IMR-90 (cell line): ENCODE measurements around the gene DOK6. TPM values are rescaled to one million over a fixed set of nuclear protein-coding genes. Genes with fewer than 3 reads are reported as not detected.

ENCODE experiments used
- ATAC-seq: fragments of 200-7000 bp; cut with Tn5 transposase; 2 replicates; pipeline ENCODE4 v1.9.1; 2020; ENCODE audit warnings: low read depth, mild to moderate bottlenecking, moderate library complexity
- BruUV-seq: library from RNA; stranded (reverse); fragments of 400-500 nt; replicated peaks from 2 replicates; lab custom pipeline; 2021; lab: Mats Ljungman, UMichigan
- CTCF ChIA-PET: fragments of 300-600 bp; formaldehyde crosslinking; extraction: SDS; loops from one replicate; lab custom pipeline; 2021; ENCODE audit warnings: antibody characterized with exemption; lab: Yijun Ruan, JAX
- POLR2A ChIA-PET: fragments of 300-600 bp; sonication (Branson Sonifier 250); formaldehyde crosslinking; loops from one replicate; lab custom pipeline; 2022; ENCODE audit warnings: antibody characterized with exemption; ENCODE audit not compliant: unreplicated experiment; lab: Charles Lee
- DNase-seq: peaks from one replicate; pipeline ENCODE4 v3.0.0; 2013
- H2AFZ ChIP-seq: replicated peaks from 2 replicates; pipeline ENCODE3; 2013; ENCODE audit warnings: low read length, mild to moderate bottlenecking; ENCODE audit not compliant: poor library complexity
- H2AK5ac ChIP-seq: 2 replicates; pipeline ENCODE4 v1.6.1; 2013; ENCODE audit warnings: low read depth, low read length, inconsistent platforms
- H2AK9ac ChIP-seq: replicated peaks from 2 replicates; pipeline ENCODE3; 2013; ENCODE audit warnings: mild to moderate bottlenecking, low read depth, low read length, moderate library complexity; ENCODE audit not compliant: poor library complexity
- H2BK120ac ChIP-seq: 2 replicates; pipeline ENCODE4 v1.6.1; 2013; ENCODE audit warnings: low read depth, low read length, inconsistent platforms
- H2BK15ac ChIP-seq: 3 replicates; pipeline ENCODE4 v1.6.1; 2013; ENCODE audit warnings: low read depth, low read length, inconsistent platforms
- H2BK20ac ChIP-seq: 2 replicates; pipeline ENCODE4 v1.6.1; 2013; ENCODE audit warnings: low read depth, mild to moderate bottlenecking, inconsistent platforms, low read length, moderate library complexity
- H2BK5ac ChIP-seq: 2 replicates; pipeline ENCODE4 v1.6.1; 2013; ENCODE audit warnings: mild to moderate bottlenecking, low read depth, low read length, inconsistent platforms; ENCODE audit not compliant: poor library complexity, severe bottlenecking
- H3K14ac ChIP-seq: replicated peaks from 2 replicates; pipeline ENCODE4 v1.6.1; 2013; ENCODE audit warnings: low read depth, low read length, inconsistent platforms
- H3K18ac ChIP-seq: 2 replicates; pipeline ENCODE4 v1.6.1; 2013; ENCODE audit warnings: low read depth, low read length, control low read depth
- H3K23ac ChIP-seq: 2 replicates; pipeline ENCODE4 v1.6.1; 2013; ENCODE audit warnings: low read depth, low read length, inconsistent platforms
- H3K27ac ChIP-seq: 2 replicates; pipeline ENCODE4 v1.5.1; 2013; ENCODE audit warnings: mild to moderate bottlenecking, control low read depth, low read length; ENCODE audit not compliant: insufficient read depth
- H3K27me3 ChIP-seq: 2 replicates; pipeline ENCODE4 v1.6.1; 2013; ENCODE audit warnings: low read length; ENCODE audit not compliant: control insufficient read depth, insufficient read depth
- H3K36me3 ChIP-seq: 2 replicates; pipeline ENCODE4 v1.6.1; 2013; ENCODE audit warnings: low read length, mixed read lengths; ENCODE audit not compliant: control insufficient read depth, insufficient read depth
- H3K4ac ChIP-seq: 2 replicates; pipeline ENCODE4 v1.6.1; 2013; ENCODE audit warnings: low read depth, low read length, inconsistent platforms
- H3K4me1 ChIP-seq: 2 replicates; pipeline ENCODE4 v1.6.1; 2013; ENCODE audit warnings: low read length, mixed read lengths; ENCODE audit not compliant: control insufficient read depth, insufficient read depth
- H3K4me2 ChIP-seq: 2 replicates; pipeline ENCODE4 v1.6.1; 2013; ENCODE audit warnings: low read depth, mild to moderate bottlenecking, control low read depth, low read length, moderate library complexity
- H3K4me3 ChIP-seq: 2 replicates; pipeline ENCODE4 v1.5.1; 2013; ENCODE audit warnings: low read depth, mild to moderate bottlenecking, control low read depth, low read length, moderate library complexity; ENCODE audit not compliant: insufficient read depth
- H3K56ac ChIP-seq: 2 replicates; pipeline ENCODE4 v1.6.1; 2013; ENCODE audit warnings: low read length, inconsistent platforms; ENCODE audit not compliant: insufficient read depth; ENCODE audit errors: extremely low read depth
- H3K79me1 ChIP-seq, 2 experiments: 2 replicates each; pipeline ENCODE4 v1.6.1; 2013; ENCODE audit warnings: low read length in 2 of 2, inconsistent platforms in 1 of 2, low read depth in 1 of 2
- H3K9ac ChIP-seq: 2 replicates; pipeline ENCODE4 v1.6.1; 2013; ENCODE audit warnings: low read depth, low read length, control low read depth
- H3K9me1 ChIP-seq: 2 replicates; pipeline ENCODE4 v1.6.1; 2013; ENCODE audit warnings: low read length, inconsistent platforms; ENCODE audit not compliant: insufficient read depth
- H3K9me3 ChIP-seq: 2 replicates; pipeline ENCODE4 v1.6.1; 2013; ENCODE audit warnings: low read length; ENCODE audit not compliant: control insufficient read depth, insufficient read depth
- H4K20me1 ChIP-seq: 2 replicates; pipeline ENCODE4 v1.6.1; 2013; ENCODE audit warnings: low read length, inconsistent platforms; ENCODE audit not compliant: insufficient read depth
- H4K5ac ChIP-seq: 2 replicates; pipeline ENCODE4 v1.6.1; 2013; ENCODE audit warnings: mild to moderate bottlenecking, low read depth, low read length, control low read depth
- H4K8ac ChIP-seq, 2 experiments: 2 replicates each; pipeline ENCODE4 v1.6.1; 2013; ENCODE audit warnings: low read depth in 2 of 2, low read length in 2 of 2, control low read depth in 1 of 2, inconsistent platforms in 1 of 2
- H4K91ac ChIP-seq: 2 replicates; pipeline ENCODE4 v1.6.1; 2013; ENCODE audit warnings: low read depth, low read length, inconsistent platforms; ENCODE audit not compliant: insufficient read depth
- BHLHE40 ChIP-seq: fragments of 150-350 bp; IDR thresholded peaks from 2 replicates; pipeline ENCODE4 v1.6.1; 2016; ENCODE audit warnings: mild to moderate bottlenecking, low read depth, low read length
- CEBPB ChIP-seq: IDR thresholded peaks from 2 replicates; pipeline ENCODE4 v1.6.1; 2012; ENCODE audit warnings: low read depth, low read length, improper control_type of control experiment
- MAFK ChIP-seq: IDR thresholded peaks from 2 replicates; pipeline ENCODE4 v1.6.1; 2012; ENCODE audit warnings: low read depth, low read length, improper control_type of control experiment
- MAZ ChIP-seq: IDR thresholded peaks from 2 replicates; pipeline ENCODE4 v1.6.1; 2012; ENCODE audit warnings: low read depth, mild to moderate bottlenecking, low read length, improper control_type of control experiment, moderate library complexity, borderline replicate concordance
- POLR2A ChIP-seq: IDR thresholded peaks from 2 replicates; pipeline ENCODE4 v1.6.1; 2012; ENCODE audit warnings: mild to moderate bottlenecking, low read depth, low read length
- RCOR1 ChIP-seq: IDR thresholded peaks from 2 replicates; pipeline ENCODE4 v1.6.1; 2012; ENCODE audit warnings: mild to moderate bottlenecking, low read length, improper control_type of control experiment; ENCODE audit not compliant: insufficient replicate concordance
- RFX5 ChIP-seq: IDR thresholded peaks from 2 replicates; pipeline ENCODE4 v1.8.0; 2012; ENCODE audit warnings: low read depth, mild to moderate bottlenecking, low read length, moderate library complexity
- SMC3 ChIP-seq: fragments of 150-350 bp; IDR thresholded peaks from 2 replicates; pipeline ENCODE4 v1.6.1; 2016; ENCODE audit warnings: low read depth, mild to moderate bottlenecking, antibody characterized with exemption, low read length, moderate library complexity
- USF2 ChIP-seq: fragments of 150-350 bp; IDR thresholded peaks from 2 replicates; pipeline ENCODE4 v1.6.1; 2017; ENCODE audit warnings: mild to moderate bottlenecking, antibody characterized with exemption, low read length, low read depth
- WGBS, 2 experiments: methylation state at CpG; one replicate each; pipeline versions ENCODE4 v1.1.5 to v1.1.7; 2013; ENCODE audit warnings: missing lambda C conversion rate in 2 of 2; ENCODE audit not compliant: insufficient read length in 1 of 2; ENCODE audit errors: extremely low coverage in 2 of 2; 5-methylcytosine and 5-hydroxymethylcytosine counted together
- dilution Hi-C: fragments of 300-500 bp; cut with HindIII; formaldehyde crosslinking; loops from one replicate; pipeline ENCODE4 v1.14.3; 2018; ENCODE audit warnings: low sequenced_read_pairs; ENCODE audit not compliant: unreplicated experiment
- in situ Hi-C: fragments of 300-500 bp; cut with MboI; formaldehyde crosslinking; loops from 3 replicates; pipeline ENCODE4 v1.14.3; 2019; ENCODE audit warnings: low sequenced_read_pairs, inconsistent platforms, mixed read lengths
- intact Hi-C: fragments of 100-400 bp; cut with micrococcal nuclease; formaldehyde crosslinking; loops from 2 replicates; pipeline ENCODE4 v1.10.0; 2022
- polyA plus RNA-seq, 3 experiments: library from polyadenylated mRNA; depleted of rRNA; stranded (reverse); fragments of >200 nt; gene quantifications; 2 replicates each; pipeline ENCODE4 v1.2.3, GENCODE V29; 2012; ENCODE audit warnings: low replicate concordance in 1 of 3
- total RNA-seq: library from RNA; depleted of rRNA; stranded (reverse); fragments of >200 nt; gene quantifications from 2 replicates; pipeline ENCODE4 v1.2.3, GENCODE V29; 2012
- TF ChIP-seq, protein P1 (sequence below): fragments of 150-350 bp; IDR thresholded peaks from 2 replicates; pipeline ENCODE4 v1.6.1; 2016; ENCODE audit warnings: low read depth, mild to moderate bottlenecking, low read length, moderate library complexity, borderline replicate concordance

Gene DOK6
- total and polyA plus RNA-seq, 2 of the 4 experiments (the other 2 are of a cell fraction) = 1.9 to 2.7 TPM

GRCh38 chr18:69804776-69805501 lies 404.3 kb downstream of the DOK6 start:
- H3K9me1 ChIP-seq = no peaks in the 10 kb centered on the region
- no peak overlapping the region for H2BK5ac ChIP-seq
- BruUV-seq = no TSS peak
- H3K4ac ChIP-seq = no peak overlapping the region
- no peak overlapping the region for H3K23ac ChIP-seq
- no peak overlapping the region for H2AFZ ChIP-seq
- no peaks in the 10 kb centered on the region for H3K27me3 ChIP-seq
- in situ Hi-C loops = no loop called here
- dilution Hi-C loops = no loop called here
- no peak overlapping the region; the same call in 2 of the 3 replicates for H2BK15ac ChIP-seq
- no peak overlapping the region for H3K4me3 ChIP-seq
- no peak overlapping the region for H4K91ac ChIP-seq
- no peak overlapping the region for H3K56ac ChIP-seq
- H2AK5ac ChIP-seq = no peak overlapping the region
- H3K9ac ChIP-seq = no peak overlapping the region
- H4K20me1 ChIP-seq = no peaks in the 10 kb centered on the region
- ChIA-PET CTCF (no interaction called here), POLR2A (interaction anchor here (0.6 kb wide), 1 partner anchor 318 kb away, joined by 3 read pairs; no protein-coding TSS in a partner anchor)
- H3K9me3 ChIP-seq = no peaks in the 10 kb centered on the region
- DNase-seq = no peak
- H3K14ac ChIP-seq = no peak overlapping the region
- no peak overlapping the region for H2BK120ac ChIP-seq
- H3K27ac ChIP-seq = no peak overlapping the region
- no peak overlapping the region for H4K8ac ChIP-seq
- H3K4me1 ChIP-seq = no peaks in the 10 kb centered on the region
- H3K18ac ChIP-seq = no peak overlapping the region
- no peak overlapping the region for H3K4me2 ChIP-seq
- no peak for ATAC-seq
- H2AK9ac ChIP-seq = no peak overlapping the region
- H3K79me1 ChIP-seq = no peaks in the 10 kb centered on the region
- no peak overlapping the region for H4K5ac ChIP-seq
- no CpG with 5 or more reads among the region's 5 CpGs for WGBS, 2 experiments
- no peak overlapping the region for H2BK20ac ChIP-seq
- TF ChIP-seq POLR2A = no peak
- TF ChIP-seq, protein P1, sequence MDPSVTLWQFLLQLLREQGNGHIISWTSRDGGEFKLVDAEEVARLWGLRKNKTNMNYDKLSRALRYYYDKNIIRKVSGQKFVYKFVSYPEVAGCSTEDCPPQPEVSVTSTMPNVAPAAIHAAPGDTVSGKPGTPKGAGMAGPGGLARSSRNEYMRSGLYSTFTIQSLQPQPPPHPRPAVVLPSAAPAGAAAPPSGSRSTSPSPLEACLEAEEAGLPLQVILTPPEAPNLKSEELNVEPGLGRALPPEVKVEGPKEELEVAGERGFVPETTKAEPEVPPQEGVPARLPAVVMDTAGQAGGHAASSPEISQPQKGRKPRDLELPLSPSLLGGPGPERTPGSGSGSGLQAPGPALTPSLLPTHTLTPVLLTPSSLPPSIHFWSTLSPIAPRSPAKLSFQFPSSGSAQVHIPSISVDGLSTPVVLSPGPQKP = no peak
- TF ChIP-seq SMC3 = no peak
- no peak for TF ChIP-seq MAZ
- no peak for TF ChIP-seq MAFK
- TF ChIP-seq BHLHE40 = no peak
- no peak for TF ChIP-seq USF2
- no peak for TF ChIP-seq RCOR1
- TF ChIP-seq CEBPB = no peak
- TF ChIP-seq RFX5 = no peak
- intact Hi-C loops = loop anchor here (10.0 kb wide), 1 partner anchor 650 kb away; no protein-coding TSS in a partner anchor
- no peaks in the 10 kb centered on the region for H3K36me3 ChIP-seq
